Mesenchymal stem cell (in vitro differentiated cells and primary cell): Measurements from ENCODE around the gene C13orf46.

ENCODE experiments used
- DNase-seq: peaks from one replicate; pipeline ENCODE4 v3.0.0-alpha.2; 2013
- H2AFZ ChIP-seq: one replicate; pipeline ENCODE4 v1.6.1; 2013; ENCODE audit warnings: low read depth, mild to moderate bottlenecking, control low read depth, inconsistent platforms, low read length, moderate library complexity
- H2AK5ac ChIP-seq: 2 replicates; pipeline ENCODE4 v1.6.1; 2013; ENCODE audit warnings: low read length, moderate library complexity, mild to moderate bottlenecking, inconsistent platforms; ENCODE audit not compliant: severe bottlenecking
- H2BK120ac ChIP-seq: one replicate; pipeline ENCODE4 v1.6.1; 2013; ENCODE audit warnings: low read depth, mild to moderate bottlenecking, inconsistent platforms, low read length, moderate library complexity
- H2BK12ac ChIP-seq, 2 experiments: one replicate each; pipeline ENCODE4 v1.6.1; 2013; ENCODE audit warnings: inconsistent platforms in 2 of 2, low read length in 2 of 2, mild to moderate bottlenecking in 2 of 2, moderate library complexity in 2 of 2, control low read depth in 1 of 2
- H2BK15ac ChIP-seq: one replicate; pipeline ENCODE4 v1.6.1; 2013; ENCODE audit warnings: mild to moderate bottlenecking, low read depth, inconsistent platforms; ENCODE audit not compliant: poor library complexity, severe bottlenecking
- H2BK5ac ChIP-seq: 2 replicates; pipeline ENCODE4 v1.6.1; 2013; ENCODE audit warnings: low read depth, mild to moderate bottlenecking, low read length, control low read depth, inconsistent platforms; ENCODE audit not compliant: poor library complexity, severe bottlenecking
- H3K14ac ChIP-seq, 2 experiments: one replicate each; pipeline ENCODE4 v1.6.1; 2013; ENCODE audit warnings: inconsistent platforms in 2 of 2, low read length in 2 of 2, control low read depth in 1 of 2, mild to moderate bottlenecking in 1 of 2, moderate library complexity in 1 of 2
- H3K18ac ChIP-seq, 2 experiments: one replicate each; pipeline ENCODE4 v1.6.1; 2013; ENCODE audit warnings: inconsistent platforms in 2 of 2, low read length in 2 of 2, control low read depth in 1 of 2, low read depth in 1 of 2, mild to moderate bottlenecking in 1 of 2
- H3K23ac ChIP-seq, 2 experiments: one replicate each; pipeline ENCODE4 v1.6.1; 2013; ENCODE audit warnings: inconsistent platforms in 2 of 2, low read length in 2 of 2, mild to moderate bottlenecking in 2 of 2, moderate library complexity in 2 of 2, control low read depth in 1 of 2
- H3K27ac ChIP-seq: 2 replicates; pipeline ENCODE4 v1.5.1; 2013; ENCODE audit warnings: mild to moderate bottlenecking, moderate library complexity, low read length, control low read depth, inconsistent platforms; ENCODE audit not compliant: poor library complexity, severe bottlenecking
- H3K27me3 ChIP-seq, 2 experiments: 2 replicates each; pipeline versions ENCODE4 v1.6.1 to v1.7.0; 2013; ENCODE audit warnings: low read length in 2 of 2, mild to moderate bottlenecking in 2 of 2, moderate library complexity in 2 of 2, control low read depth in 1 of 2, inconsistent platforms in 1 of 2; ENCODE audit not compliant: control insufficient read depth in 1 of 2, insufficient read depth in 1 of 2
- H3K36me3 ChIP-seq, 2 experiments: 2 replicates each; pipeline versions ENCODE4 v1.6.1 to v1.7.0; 2013; ENCODE audit warnings: low read length in 2 of 2, control low read depth in 1 of 2, inconsistent platforms in 1 of 2, low read depth in 1 of 2, mild to moderate bottlenecking in 1 of 2; ENCODE audit not compliant: insufficient read depth in 2 of 2, control insufficient read depth in 1 of 2
- H3K4ac ChIP-seq, 2 experiments: one replicate each; pipeline ENCODE4 v1.6.1; 2013; ENCODE audit warnings: inconsistent platforms in 2 of 2, low read length in 2 of 2, mild to moderate bottlenecking in 2 of 2, moderate library complexity in 2 of 2, control low read depth in 1 of 2, low read depth in 1 of 2
- H3K4me1 ChIP-seq: 2 replicates; pipeline ENCODE4 v1.6.1; 2013; ENCODE audit warnings: low read depth, low read length, control low read depth; ENCODE audit not compliant: control insufficient read depth, insufficient read depth
- H3K4me2 ChIP-seq: 2 replicates; pipeline ENCODE4 v1.6.1; 2013; ENCODE audit warnings: low read length, mild to moderate bottlenecking, inconsistent platforms; ENCODE audit not compliant: poor library complexity, severe bottlenecking
- H3K4me3 ChIP-seq, 2 experiments: 2 replicates each; pipeline versions ENCODE4 v1.5.1 to v1.7.0; 2013; ENCODE audit warnings: low read length in 2 of 2, mild to moderate bottlenecking in 2 of 2, control low read depth in 1 of 2, low read depth in 1 of 2; ENCODE audit not compliant: insufficient read depth in 1 of 2
- H3K79me1 ChIP-seq: replicated peaks from 2 replicates; pipeline ENCODE4 v1.6.1; 2013; ENCODE audit warnings: mild to moderate bottlenecking, control low read depth, low read length, inconsistent platforms; ENCODE audit not compliant: poor library complexity, severe bottlenecking
- H3K9ac ChIP-seq: 2 replicates; pipeline ENCODE4 v1.7.0; 2013; ENCODE audit warnings: mild to moderate bottlenecking, low read length, moderate library complexity
- H3K9me3 ChIP-seq: 2 replicates; pipeline ENCODE4 v1.7.0; 2013; ENCODE audit warnings: mild to moderate bottlenecking, low read length; ENCODE audit not compliant: control insufficient read depth
- H4K8ac ChIP-seq: one replicate; pipeline ENCODE4 v1.6.1; 2013; ENCODE audit warnings: inconsistent platforms, mild to moderate bottlenecking, low read length, moderate library complexity
- H4K91ac ChIP-seq: one replicate; pipeline ENCODE4 v1.6.1; 2013; ENCODE audit warnings: mild to moderate bottlenecking, low read length, inconsistent platforms
- WGBS: methylation state at CpG from one replicate; pipeline ENCODE4 v1.1.7; 2013; ENCODE audit warnings: mixed read lengths; 5-methylcytosine and 5-hydroxymethylcytosine counted together

The C13orf46 gene

GRCh38 chr13:113927661-113928581 is 46.0 kb downstream of the C13orf46 start:
- Histone ChIP-seq H2BK12ac (peak overlapping the region; percentile 14 to 95), H3K79me1 (no peaks in the 10 kb centered on the region), H3K4me3 (peak overlapping the region in 1 of 2 experiments; percentile 45), H3K27me3 (peaks cover 0 to 2% of the 10 kb centered on the region in 2 experiments), H3K4me1 (peaks cover 3% of the 10 kb centered on the region), H3K4me2 (no peak overlapping the region), H2AFZ (no peak overlapping the region), H2BK15ac (no peak overlapping the region), H4K91ac (peak overlapping the region; percentile 94), H2AK5ac (no peak overlapping the region), H3K27ac (no peak overlapping the region), H3K36me3 (no peaks in the 10 kb centered on the region), H3K14ac (peak overlapping the region in 1 of 2 experiments; percentile 53), H3K4ac (peak overlapping the region; percentile 88 to 96), H3K23ac (no peak overlapping the region), H3K18ac (peak overlapping the region; percentile 75 to 96), H2BK120ac (peak overlapping the region; percentile 90), H3K9ac (peak overlapping the region; percentile 66), H2BK5ac (no peak overlapping the region), H4K8ac (peak overlapping the region; percentile 5), H3K9me3 (peaks cover 3% of the 10 kb centered on the region)
- 42% methylated on average over 36 of the region's 36 CpGs for WGBS
- DNase-seq, result peak; percentile 97

GRCh38 chr13:113926951-113927660 is 46.8 kb downstream of the C13orf46 start:
- H4K91ac ChIP-seq, result peak overlapping the region; percentile 31
- no peak overlapping the region for H2AK5ac ChIP-seq
- H2BK5ac ChIP-seq, result no peak overlapping the region
- WGBS, result 90% methylated on average over 12 of the region's 12 CpGs
- peak overlapping the region; percentile 77 to 96 for H3K4ac ChIP-seq
- peak overlapping the region; percentile 68 to 96 for H3K18ac ChIP-seq
- H3K4me1 ChIP-seq, result peaks cover 3% of the 10 kb centered on the region
- no peak overlapping the region for H2AFZ ChIP-seq
- H3K4me2 ChIP-seq, result no peak overlapping the region
- no peak overlapping the region for H3K27ac ChIP-seq
- H4K8ac ChIP-seq, result peak overlapping the region; percentile 25
- H3K9me3 ChIP-seq, result peaks cover 11% of the 10 kb centered on the region
- H3K79me1 ChIP-seq, result no peaks in the 10 kb centered on the region
- no peaks in the 10 kb centered on the region for H3K36me3 ChIP-seq
- peaks cover 0 to 2% of the 10 kb centered on the region in 2 experiments for H3K27me3 ChIP-seq
- H2BK120ac ChIP-seq, result peak overlapping the region; percentile 80
- H3K9ac ChIP-seq, result peak overlapping the region; percentile 66
- no peak overlapping the region for H2BK15ac ChIP-seq
- peak overlapping the region in 1 of 2 experiments; percentile 53 for H3K14ac ChIP-seq
- H3K23ac ChIP-seq, result no peak overlapping the region
- H2BK12ac ChIP-seq, result peak overlapping the region; percentile 73 to 88
- no peak for DNase-seq
- peak overlapping the region in 1 of 2 experiments; percentile 36 for H3K4me3 ChIP-seq

GRCh38 chr13:113926301-113926761 is 47.5 kb downstream of the C13orf46 start:
- DNase-seq, result peak; percentile 62
- H2BK120ac ChIP-seq, result peak overlapping the region; percentile 35
- H2BK12ac ChIP-seq, result peak overlapping the region in 1 of 2 experiments; percentile 73
- H3K9ac ChIP-seq, result peak overlapping the region; percentile 66
- no peak overlapping the region for H3K4me2 ChIP-seq
- H3K27ac ChIP-seq, result no peak overlapping the region
- peak overlapping the region; percentile 21 to 77 for H3K4ac ChIP-seq
- no peak overlapping the region for H2BK5ac ChIP-seq
- H3K4me3 ChIP-seq, result peak overlapping the region in 1 of 2 experiments; percentile 19
- H3K18ac ChIP-seq, result peak overlapping the region in 1 of 2 experiments; percentile 68
- no peak overlapping the region for H3K23ac ChIP-seq
- peaks cover 19% of the 10 kb centered on the region for H3K9me3 ChIP-seq
- H3K27me3 ChIP-seq, result peaks cover 0 to 2% of the 10 kb centered on the region in 2 experiments
- no peaks in the 10 kb centered on the region for H3K36me3 ChIP-seq
- H3K79me1 ChIP-seq, result no peaks in the 10 kb centered on the region
- no peak overlapping the region for H4K8ac ChIP-seq
- H2AK5ac ChIP-seq, result no peak overlapping the region
- H4K91ac ChIP-seq, result peak overlapping the region; percentile 31
- WGBS, result 90% methylated on average over 12 of the region's 16 CpGs
- no peak overlapping the region for H3K14ac ChIP-seq
- no peak overlapping the region for H2BK15ac ChIP-seq
- no peak overlapping the region for H2AFZ ChIP-seq
- H3K4me1 ChIP-seq, result peaks cover 3% of the 10 kb centered on the region
